Astrocyte of the cerebellum (primary cell): ENCODE measurements around the gene CENPE.

Experiments
- DNase-seq: peaks from one replicate; pipeline ENCODE4 v3.0.0-alpha.2; 2011; ENCODE audit warnings: low read depth
- H3K4me3 ChIP-seq: 2 replicates; pipeline ENCODE4 v1.5.1; 2011; ENCODE audit warnings: mild to moderate bottlenecking, low read depth, low read length, moderate library complexity
- CTCF ChIP-seq: IDR thresholded peaks from 2 replicates; pipeline ENCODE4 v1.5.1; 2012; ENCODE audit warnings: low read length, low read depth, moderate library complexity, mild to moderate bottlenecking; ENCODE audit errors: missing control alignments
- in situ Hi-C: cut with HindIII; loops from 2 replicates; pipeline ENCODE4 v1.10.0; 2017; ENCODE audit warnings: low sequenced_read_pairs

Gene CENPE

GRCh38 chr4:103136671-103137445 lies 61.3 kb downstream of the CENPE start:
- in situ Hi-C loops = no loop called here
- H3K4me3 ChIP-seq = no peak overlapping the region
- no peak for DNase-seq
- no peak for TF ChIP-seq CTCF

GRCh38 chr4:103129174-103129573 lies 69.0 kb downstream of the CENPE start:
- TF ChIP-seq CTCF = no peak
- in situ Hi-C loops = no loop called here
- no peak overlapping the region for H3K4me3 ChIP-seq
- DNase-seq = no peak

GRCh38 chr4:103126126-103126525 lies 72.0 kb downstream of the CENPE start:
- no peak for TF ChIP-seq CTCF
- H3K4me3 ChIP-seq = no peak overlapping the region
- in situ Hi-C loops = no loop called here
- no peak for DNase-seq

GRCh38 chr4:103123114-103123513 lies 75.0 kb downstream of the CENPE start:
- in situ Hi-C loops = no loop called here
- DNase-seq = no peak
- no peak overlapping the region for H3K4me3 ChIP-seq
- TF ChIP-seq CTCF = no peak

- no peak for DNase-seq
Observed at GRCh38 chr4:103118166-103118565, 80.0 kb downstream of the CENPE start.

GRCh38 chr4:103111598-103111997 lies 86.5 kb downstream of the CENPE start:
- in situ Hi-C loops = no loop called here
- no peak overlapping the region for H3K4me3 ChIP-seq
- DNase-seq = no peak
- TF ChIP-seq CTCF = no peak

More at GRCh38 chr4:103118166-103118565, 80.0 kb downstream of the CENPE start:
- H3K4me3 ChIP-seq = no peak overlapping the region
- in situ Hi-C loops = no loop called here
- no peak for TF ChIP-seq CTCF

GRCh38 chr4:103108542-103108941 lies 89.6 kb downstream of the CENPE start:
- TF ChIP-seq CTCF = no peak
- in situ Hi-C loops = no loop called here

More at GRCh38 chr4:103108542-103108941, 89.6 kb downstream of the CENPE start:
- DNase-seq = no peak
- H3K4me3 ChIP-seq = no peak overlapping the region
